ENCODE measurements around the gene TCF19. TPM values are rescaled to one million over a fixed set of nuclear protein-coding genes. Genes with fewer than 3 reads are reported as not detected.

TCF19 gene
- total and polyA plus RNA-seq, 2 donors (not counting 3 experiments of a cell fraction or from before 2014, with no cell fraction given): 13.9 to 31.7 TPM

DNA sequence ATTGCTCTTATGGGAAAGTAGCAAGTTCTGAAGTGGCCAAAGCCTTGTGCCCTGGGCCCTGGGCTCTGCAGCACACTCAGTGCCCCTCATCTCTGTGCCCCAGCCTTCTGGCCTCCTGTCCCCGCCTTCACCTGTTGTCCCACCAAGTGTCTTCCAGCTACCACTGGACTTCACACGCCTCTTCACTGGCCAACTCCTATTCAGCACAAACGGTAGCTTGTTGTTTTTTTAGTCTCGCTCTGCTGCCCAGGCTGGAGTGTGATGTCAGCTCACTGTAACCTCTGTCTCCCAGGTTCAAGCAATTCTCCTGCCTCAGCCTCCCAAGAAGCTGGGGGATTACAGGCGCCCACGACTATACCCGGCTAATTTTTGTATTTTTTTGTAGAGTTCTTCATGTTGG lies 5.6 kb upstream of the TCF19 start:
- dilution Hi-C loops (cut with MboI; ENCODE audit: extremely low pct_ligation_motif_present, low sequenced_read_pairs) (no loop called here), intact Hi-C loops (cut with micrococcal nuclease) (no loop called here)
- Histone ChIP-seq H3K27ac (ENCODE audit: insufficient read depth, low read depth, low read length) (no peak overlapping the region), H3K9me1 (replicated peaks; ENCODE audit: control insufficient read depth, extremely low read depth, insufficient read depth, low read length) (no peaks in the 10 kb centered on the region), H3K36me3 (ENCODE audit: control insufficient read depth in 2 of 2, extremely low read depth in 1 of 2, insufficient read depth in 2 of 2, low read length in 2 of 2) (peaks cover 0 to 7% of the 10 kb centered on the region in 2 experiments), H3K4me1 (ENCODE audit: control insufficient read depth, extremely low read depth, insufficient read depth, low read length) (no peaks in the 10 kb centered on the region), H3K9me3 (replicated peaks; ENCODE audit: control insufficient read depth, insufficient read depth, low read length) (no peaks in the 10 kb centered on the region), H3K27me3 (ENCODE audit: control insufficient read depth in 2 of 2, insufficient read depth in 2 of 2, low read length in 2 of 2) (no peaks in the 10 kb centered on the region), H3K4me2 (ENCODE audit: insufficient read depth, low read length) (no peak overlapping the region), H3K79me2 (ENCODE audit: control insufficient read depth, insufficient read depth, low read length) (no peaks in the 10 kb centered on the region), H3K4me3 (replicated peaks in 1 of 3; ENCODE audit: insufficient read depth in 1 of 3, low read depth in 1 of 3, low read length in 3 of 3) (no peak overlapping the region), H2AFZ (ENCODE audit: low read depth, low read length) (no peak overlapping the region), H3K9ac (replicated peaks; ENCODE audit: extremely low read depth, insufficient read depth, low read length) (no peak overlapping the region), H4K20me1 (replicated peaks; ENCODE audit: control insufficient read depth, extremely low read depth, insufficient read depth, low read length) (no peaks in the 10 kb centered on the region)
- no peak for TF ChIP-seq EZH2 (IDR thresholded peaks at IDR 0.05; ENCODE audit: borderline replicate concordance, low read depth, low read length, severe bottlenecking)
- no peak for TF ChIP-seq GATA2 (IDR thresholded peaks at IDR 0.05; ENCODE audit: insufficient read depth, insufficient read length, low read depth, low read length)
- CTCF ChIA-PET: interaction anchor here (1.0 to 1.3 kb wide), 2 partner anchors 9 to 15 kb away, joined by 3 to 7 read pairs; no protein-coding TSS in a partner anchor
- POLR2A ChIA-PET: no interaction called here
- DNase-seq (ENCODE audit: low read depth, low spot score) (no peak), FAIRE-seq (no peak)
- no TSS peak for BruUV-seq (replicated peaks)

DNA sequence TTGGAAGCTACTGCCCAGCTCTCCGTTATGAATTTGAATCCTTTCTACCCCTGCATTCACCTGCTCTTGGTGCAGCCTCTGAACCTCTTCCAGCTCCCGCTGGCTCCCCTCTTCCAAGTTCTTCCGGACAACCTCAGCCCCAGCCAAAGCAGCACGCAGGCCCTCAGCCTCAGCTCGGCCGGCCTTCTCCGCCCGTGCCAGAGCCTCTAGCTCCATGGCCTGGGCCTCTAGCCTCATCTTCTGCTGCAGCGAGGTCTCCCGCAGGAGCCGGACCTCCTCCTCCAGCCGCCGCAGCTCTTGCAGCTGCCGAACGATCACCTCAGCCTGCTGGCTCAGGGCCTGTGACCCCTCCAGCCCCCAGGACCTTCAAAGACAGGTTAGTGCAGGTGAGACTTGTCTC lies 4.0 kb upstream of the TCF19 start:
- dilution Hi-C loops (cut with MboI; ENCODE audit: extremely low pct_ligation_motif_present, low sequenced_read_pairs) (no loop called here), intact Hi-C loops (cut with micrococcal nuclease) (no loop called here)
- FAIRE-seq: no peak
- no TSS peak for BruUV-seq (replicated peaks)
- Histone ChIP-seq H3K9me1 (replicated peaks; ENCODE audit: control insufficient read depth, extremely low read depth, insufficient read depth, low read length) (no peaks in the 10 kb centered on the region), H3K9ac (replicated peaks; ENCODE audit: extremely low read depth, insufficient read depth, low read length) (no peak overlapping the region), H3K36me3 (ENCODE audit: control insufficient read depth in 2 of 2, extremely low read depth in 1 of 2, insufficient read depth in 2 of 2, low read length in 2 of 2) (peaks cover 0 to 4% of the 10 kb centered on the region in 2 experiments), H3K9me3 (replicated peaks; ENCODE audit: control insufficient read depth, insufficient read depth, low read length) (no peaks in the 10 kb centered on the region), H2AFZ (ENCODE audit: low read depth, low read length) (no peak overlapping the region), H3K27ac (ENCODE audit: insufficient read depth, low read depth, low read length) (no peak overlapping the region), H3K4me2 (ENCODE audit: insufficient read depth, low read length) (no peak overlapping the region), H4K20me1 (replicated peaks; ENCODE audit: control insufficient read depth, extremely low read depth, insufficient read depth, low read length) (no peaks in the 10 kb centered on the region), H3K4me1 (ENCODE audit: control insufficient read depth, extremely low read depth, insufficient read depth, low read length) (peaks cover 8% of the 10 kb centered on the region), H3K4me3 (replicated peaks in 1 of 3; ENCODE audit: insufficient read depth in 1 of 3, low read depth in 1 of 3, low read length in 3 of 3) (no peak overlapping the region), H3K27me3 (ENCODE audit: control insufficient read depth in 2 of 2, insufficient read depth in 2 of 2, low read length in 2 of 2) (no peaks in the 10 kb centered on the region), H3K79me2 (ENCODE audit: control insufficient read depth, insufficient read depth, low read length) (peaks cover 8% of the 10 kb centered on the region)
- POLR2A ChIA-PET: no interaction called here
- TF ChIP-seq, protein P1, sequence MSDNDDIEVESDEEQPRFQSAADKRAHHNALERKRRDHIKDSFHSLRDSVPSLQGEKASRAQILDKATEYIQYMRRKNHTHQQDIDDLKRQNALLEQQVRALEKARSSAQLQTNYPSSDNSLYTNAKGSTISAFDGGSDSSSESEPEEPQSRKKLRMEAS (IDR thresholded peaks at IDR 0.05; ENCODE audit: insufficient read depth, insufficient read length): no peak
- TF ChIP-seq GATA2 (IDR thresholded peaks at IDR 0.05; ENCODE audit: insufficient read depth, insufficient read length, low read depth, low read length) (no peak), EZH2 (IDR thresholded peaks at IDR 0.05; ENCODE audit: borderline replicate concordance, low read depth, low read length, severe bottlenecking) (no peak), JUN (IDR thresholded peaks at IDR 0.05; ENCODE audit: borderline replicate concordance, insufficient read depth, insufficient read length, low read depth) (no peak)
- DNase-seq (ENCODE audit: low read depth, low spot score): no peak
- CTCF ChIA-PET: interaction anchor here (0.7 to 1.2 kb wide), 2 partner anchors 11 to 38 kb away, joined by 3 read pairs; no protein-coding TSS in a partner anchor

Data from endothelial cell of umbilical vein (primary cell).